GM06990 (cell line): Measurements from ENCODE around the gene NT5M.
"Not testable (repeated sequence)": the region's sequence is repeated elsewhere in the genome, so short reads cannot be mapped to it uniquely, and the experiment has no call there.

ENCODE experiments used
- DNase-seq: peaks from one replicate; pipeline ENCODE4 v3.0.0-alpha.2; 2011; ENCODE audit not compliant: insufficient read length; ENCODE audit errors: extremely low read depth
- H3K27me3 ChIP-seq: replicated peaks from 2 replicates; pipeline ENCODE4 v1.6.0; 2011; ENCODE audit warnings: low read length; ENCODE audit not compliant: control insufficient read depth, insufficient read depth
- H3K36me3 ChIP-seq: 2 replicates; pipeline ENCODE4 v1.5.1; 2011; ENCODE audit warnings: low read length; ENCODE audit not compliant: control insufficient read depth, insufficient read depth
- H3K4me3 ChIP-seq: replicated peaks from 2 replicates; pipeline ENCODE4 v1.5.1; 2011; ENCODE audit warnings: low read depth, mild to moderate bottlenecking, control low read depth, low read length
- TF ChIP-seq, protein P1 (sequence below): IDR thresholded peaks from 2 replicates; pipeline ENCODE4 v1.5.1; 2011; ENCODE audit warnings: low read length, control low read depth, mild to moderate bottlenecking, inconsistent platforms; ENCODE audit not compliant: insufficient read depth, poor library complexity, severe bottlenecking

NT5M gene

DNA sequence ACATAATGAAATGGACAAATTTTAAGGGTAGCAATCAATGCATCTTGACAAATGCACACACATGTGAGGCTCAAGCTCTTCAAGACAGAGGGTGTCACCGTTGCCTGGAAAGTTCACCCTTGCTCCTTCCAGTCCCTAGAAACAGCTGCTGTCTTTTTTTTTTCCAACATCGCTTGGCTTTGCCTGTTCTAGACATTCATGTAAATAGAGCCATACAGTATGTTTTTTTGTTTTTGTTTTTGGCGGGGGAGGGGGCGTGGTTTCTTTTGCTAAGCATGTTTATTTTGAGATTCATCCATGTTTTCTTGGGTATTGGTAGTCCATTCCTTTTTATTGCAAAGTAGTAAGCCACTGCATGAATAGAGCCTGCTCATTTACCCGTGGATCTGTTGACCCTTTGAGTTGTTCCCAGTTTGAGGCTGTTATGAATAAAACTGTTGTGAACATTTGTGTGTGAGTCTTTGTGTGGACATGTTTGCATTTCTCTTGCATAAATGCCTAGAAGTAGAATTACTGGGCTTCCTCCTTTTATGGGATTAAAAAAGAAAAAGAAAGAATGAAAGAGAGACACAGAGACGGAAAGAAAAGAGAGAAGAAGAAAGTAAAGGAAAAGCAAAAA lies 78.4 kb downstream of the NT5M start:
- H3K27me3 ChIP-seq: no peaks in the 10 kb centered on the region; the same call in 1 of the 2 replicates
- TF ChIP-seq, protein P1, sequence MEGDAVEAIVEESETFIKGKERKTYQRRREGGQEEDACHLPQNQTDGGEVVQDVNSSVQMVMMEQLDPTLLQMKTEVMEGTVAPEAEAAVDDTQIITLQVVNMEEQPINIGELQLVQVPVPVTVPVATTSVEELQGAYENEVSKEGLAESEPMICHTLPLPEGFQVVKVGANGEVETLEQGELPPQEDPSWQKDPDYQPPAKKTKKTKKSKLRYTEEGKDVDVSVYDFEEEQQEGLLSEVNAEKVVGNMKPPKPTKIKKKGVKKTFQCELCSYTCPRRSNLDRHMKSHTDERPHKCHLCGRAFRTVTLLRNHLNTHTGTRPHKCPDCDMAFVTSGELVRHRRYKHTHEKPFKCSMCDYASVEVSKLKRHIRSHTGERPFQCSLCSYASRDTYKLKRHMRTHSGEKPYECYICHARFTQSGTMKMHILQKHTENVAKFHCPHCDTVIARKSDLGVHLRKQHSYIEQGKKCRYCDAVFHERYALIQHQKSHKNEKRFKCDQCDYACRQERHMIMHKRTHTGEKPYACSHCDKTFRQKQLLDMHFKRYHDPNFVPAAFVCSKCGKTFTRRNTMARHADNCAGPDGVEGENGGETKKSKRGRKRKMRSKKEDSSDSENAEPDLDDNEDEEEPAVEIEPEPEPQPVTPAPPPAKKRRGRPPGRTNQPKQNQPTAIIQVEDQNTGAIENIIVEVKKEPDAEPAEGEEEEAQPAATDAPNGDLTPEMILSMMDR: no peak
- no peak for DNase-seq

DNA sequence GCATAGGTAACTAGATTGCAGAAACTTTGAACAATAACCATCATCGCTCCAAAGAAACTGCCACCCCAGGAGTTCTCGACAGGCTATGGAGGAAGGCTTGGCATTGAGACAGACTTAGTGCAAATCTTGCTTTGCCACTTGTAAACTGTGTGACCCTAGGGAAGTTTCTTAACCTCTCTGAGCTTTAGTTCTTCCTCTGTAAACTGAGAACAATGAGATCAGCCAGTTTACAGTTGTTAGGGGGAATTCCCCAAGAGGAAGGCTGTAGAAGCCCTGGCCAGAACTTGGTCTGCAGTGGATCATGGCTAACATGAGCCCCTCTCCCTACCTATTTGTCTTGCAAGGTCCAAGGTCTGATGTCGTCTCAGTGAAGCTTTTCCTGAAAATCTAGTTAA lies 78.9 kb downstream of the NT5M start:
- Histone ChIP-seq H3K36me3 (no peaks in the 10 kb centered on the region), H3K4me3 (no peak overlapping the region), H3K27me3 (no peaks in the 10 kb centered on the region; the same call in 1 of the 2 replicates)
- TF ChIP-seq, protein P1: no peak
- DNase-seq: no peak

More for the DNA sequence above, 78.4 kb downstream of the NT5M start:
- Histone ChIP-seq H3K4me3 (no peak overlapping the region), H3K36me3 (no peaks in the 10 kb centered on the region)

DNA sequence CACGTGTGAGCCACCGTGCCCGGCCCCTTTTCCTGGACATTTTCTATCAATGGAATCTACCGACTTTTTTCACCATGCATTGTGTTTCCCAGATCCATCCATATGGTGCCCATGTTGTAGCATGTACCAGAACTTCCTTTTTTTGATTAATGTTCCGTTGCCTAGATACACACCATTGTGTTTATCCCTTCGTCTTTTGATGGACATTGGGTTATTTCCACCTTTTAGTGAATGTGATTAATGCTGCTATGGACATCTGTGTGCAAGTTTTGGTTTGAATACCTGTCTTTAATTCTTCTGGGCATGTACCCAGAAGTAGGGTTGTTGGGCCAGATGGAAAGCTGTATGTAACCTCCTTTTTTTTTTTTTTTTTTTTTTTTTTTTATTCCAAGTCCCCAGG lies 79.8 kb downstream of the NT5M start:
- Histone ChIP-seq H3K27me3 (no peaks in the 10 kb centered on the region; the same call in 1 of the 2 replicates), H3K4me3 (no peak overlapping the region), H3K36me3 (no peaks in the 10 kb centered on the region)
- no peak for DNase-seq
- TF ChIP-seq, protein P1: no peak

DNA sequence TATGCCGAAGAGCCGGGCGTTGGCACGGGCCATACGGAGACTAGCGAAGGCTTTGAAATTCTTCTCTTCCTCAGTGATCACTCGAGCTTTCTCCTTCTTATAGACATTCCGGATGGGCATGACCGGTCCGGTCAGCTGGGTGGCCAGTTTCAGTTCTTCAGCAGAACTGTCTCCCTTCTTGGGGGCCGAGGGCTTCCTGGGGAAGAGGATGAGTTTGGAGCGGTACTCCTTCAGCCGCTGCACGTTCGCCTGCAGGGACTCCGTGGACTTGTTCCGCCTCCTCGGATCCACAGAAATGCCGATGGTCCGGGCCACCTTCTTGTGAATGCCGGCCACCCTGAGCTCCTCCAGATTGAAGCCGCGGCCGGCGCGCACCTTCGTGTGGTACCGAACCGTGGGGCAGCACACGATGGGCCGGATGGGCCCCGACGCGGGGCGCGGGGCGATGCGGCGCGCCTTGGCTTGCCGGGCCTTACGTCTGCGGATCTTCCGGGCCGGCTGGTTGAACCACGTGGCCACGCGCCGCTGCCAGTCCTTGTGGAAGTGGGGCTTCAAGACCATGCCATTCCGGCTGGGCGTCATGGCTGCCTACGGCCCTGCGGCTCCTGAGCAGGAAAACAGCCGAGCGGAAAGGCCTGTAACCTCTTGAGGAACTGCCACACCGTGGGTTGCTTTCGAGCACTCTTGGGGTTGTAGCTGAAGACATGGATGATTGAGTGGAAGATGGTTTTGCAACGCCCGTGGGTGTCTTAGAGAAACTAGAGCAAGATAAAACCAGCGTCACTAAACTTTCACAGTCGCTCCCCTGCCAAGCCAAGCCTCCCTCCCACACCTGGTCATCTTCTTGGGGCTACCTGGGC lies 80.5 kb downstream of the NT5M start:
- not testable (repeated sequence) for H3K27me3 ChIP-seq, H3K4me3 ChIP-seq, DNase-seq, H3K36me3 ChIP-seq

DNA sequence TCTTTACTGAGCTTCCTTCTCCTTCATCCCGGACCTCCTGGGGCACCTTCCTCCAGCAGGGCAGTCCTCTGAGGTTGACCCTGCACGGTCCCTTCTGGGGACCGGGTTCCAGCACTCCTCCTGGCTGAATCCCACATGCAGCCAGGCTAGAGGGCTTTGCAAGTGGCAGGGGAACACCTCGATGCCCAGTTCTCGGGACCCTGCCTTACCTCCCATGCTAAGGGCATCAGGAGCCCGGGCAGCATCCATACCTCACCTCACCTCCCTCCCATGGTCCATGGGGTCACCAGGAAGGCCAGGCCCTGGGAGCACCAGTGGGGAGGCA lies 81.1 kb downstream of the NT5M start:
- no peak for DNase-seq
- Histone ChIP-seq H3K27me3 (no peaks in the 10 kb centered on the region; the same call in 1 of the 2 replicates), H3K36me3 (no peaks in the 10 kb centered on the region), H3K4me3 (no peak overlapping the region)
- TF ChIP-seq, protein P1: no peak

DNA sequence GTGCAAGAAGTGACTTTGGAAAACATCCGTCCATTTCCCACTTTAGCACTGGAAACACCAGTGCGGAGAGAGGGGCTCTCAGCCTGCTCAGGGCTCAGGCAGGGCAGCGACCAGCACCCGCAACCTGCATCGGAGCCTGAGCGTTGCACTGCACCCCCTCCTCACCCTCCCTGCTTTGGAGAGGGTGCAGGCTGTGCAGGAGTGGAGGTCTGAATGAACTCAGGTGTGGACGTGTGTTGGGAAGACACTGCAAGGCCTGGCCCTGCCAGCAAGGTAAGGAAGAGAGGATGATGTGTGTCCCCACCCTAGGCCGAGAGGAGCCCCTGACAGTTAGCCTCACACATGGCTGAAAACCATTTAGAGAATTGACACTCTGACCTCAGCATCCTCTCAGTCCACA lies 81.8 kb downstream of the NT5M start:
- Histone ChIP-seq H3K36me3 (no peaks in the 10 kb centered on the region), H3K27me3 (no peaks in the 10 kb centered on the region; the same call in 1 of the 2 replicates), H3K4me3 (no peak overlapping the region)
- TF ChIP-seq, protein P1: no peak
- no peak for DNase-seq
